AG20443 (cell line): ENCODE measurements around the gene TRIM8.

ENCODE experiments used
- DNase-seq: peaks from one replicate; pipeline ENCODE4 v3.0.0; 2012; ENCODE audit warnings: low spot score, mixed read lengths

TRIM8 gene

DNA sequence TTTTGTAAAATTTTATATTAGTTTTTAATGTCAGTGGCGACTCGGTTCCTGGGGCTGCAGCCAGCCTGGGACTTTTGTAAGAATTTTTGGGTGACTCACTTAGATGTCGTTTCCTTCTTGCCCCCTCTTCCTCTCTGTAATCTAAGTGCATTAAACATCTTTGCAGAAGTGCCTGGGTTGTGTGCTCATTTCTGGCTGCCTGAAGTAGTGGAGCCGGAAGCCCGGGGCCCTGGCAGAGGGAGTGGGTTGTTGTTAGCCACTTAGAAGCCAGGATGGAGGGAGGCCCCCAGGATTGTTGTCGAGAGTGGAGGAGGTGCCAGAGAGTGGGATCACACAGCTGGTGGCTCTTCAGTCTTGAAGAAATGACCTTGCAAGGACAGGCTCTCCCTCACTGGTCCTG, 11.0 kb upstream of the TRIM8 start:
- peak; percentile 41 for DNase-seq

DNA sequence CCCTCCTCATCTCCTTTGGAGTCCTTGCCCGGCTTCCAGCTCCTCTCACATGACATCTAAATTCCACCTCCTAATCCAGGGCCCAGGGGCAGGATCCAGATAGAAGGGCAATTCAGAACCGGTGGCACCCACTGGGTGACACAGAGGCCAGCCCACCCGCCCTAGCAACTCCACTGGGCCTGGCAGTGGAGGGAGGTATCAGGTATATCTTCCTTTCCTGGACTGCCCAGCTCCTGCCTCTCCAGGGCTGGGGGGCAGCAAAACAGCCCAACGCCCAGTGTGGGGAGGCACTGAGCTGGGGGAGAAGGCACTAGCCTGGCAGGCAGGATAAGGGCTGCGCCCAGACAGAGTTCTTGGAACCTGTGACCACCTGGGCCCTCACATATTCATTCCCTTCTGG, 10.4 kb upstream of the TRIM8 start:
- DNase-seq = no peak

DNA sequence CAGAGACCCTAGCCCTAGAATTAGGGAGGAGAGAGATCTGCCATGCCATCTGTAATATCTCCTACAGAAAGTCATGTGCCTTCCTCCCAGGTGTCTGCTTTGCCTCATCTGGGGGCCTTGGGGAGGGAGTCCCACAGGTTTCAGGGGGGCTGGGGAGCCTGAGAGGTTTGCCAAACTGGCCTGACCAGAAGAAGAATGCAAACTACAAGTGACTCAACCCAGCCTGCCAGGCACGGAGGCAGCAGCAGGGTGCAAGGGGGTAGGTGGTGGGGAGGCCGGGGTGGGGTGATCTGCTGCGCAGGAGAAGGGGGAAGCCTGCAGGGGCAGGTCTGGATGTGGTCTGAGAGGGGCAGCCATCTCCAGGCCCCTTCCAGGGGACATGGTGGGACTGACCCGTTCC, 9.6 kb upstream of the TRIM8 start:
- DNase-seq = no peak

DNA sequence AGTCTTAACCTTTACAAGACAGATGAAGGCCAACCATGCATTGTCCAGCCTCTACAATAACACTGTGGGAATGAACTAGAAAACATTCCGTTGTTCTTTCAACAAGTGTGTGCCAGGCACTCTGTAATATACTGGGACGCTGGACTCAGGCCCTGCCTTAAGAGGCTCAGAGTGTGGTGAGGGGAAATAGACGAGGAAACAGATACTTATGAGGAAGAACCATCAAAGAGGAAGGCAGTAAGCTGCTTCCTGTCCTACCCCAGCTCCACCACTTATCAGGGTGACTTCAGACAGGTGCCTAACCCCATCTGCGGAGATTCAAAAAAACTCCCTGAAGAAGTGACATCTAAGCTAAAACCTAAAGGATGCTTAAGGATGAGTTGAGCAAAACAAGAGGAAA, 8.9 kb upstream of the TRIM8 start:
- DNase-seq = no peak

DNA sequence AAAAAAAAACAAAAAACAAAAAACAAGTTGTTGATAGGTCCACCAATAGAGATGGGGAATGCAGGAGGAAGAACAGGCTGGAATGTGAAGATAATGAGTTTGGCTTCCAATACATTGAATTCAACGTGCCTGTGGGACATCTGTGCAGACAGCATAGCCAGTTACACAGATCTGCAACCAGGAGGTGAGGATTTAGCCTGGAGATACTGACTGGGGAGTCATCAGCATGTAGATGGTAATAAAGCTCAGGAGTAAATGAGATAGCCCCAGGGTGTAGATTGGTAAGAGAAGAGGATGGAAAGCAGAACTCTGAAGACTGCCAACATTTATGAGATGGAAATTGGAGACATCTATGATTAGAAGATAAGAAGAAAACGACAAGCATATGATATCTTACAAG, 4.7 kb upstream of the TRIM8 start:
- no peak for DNase-seq

DNA sequence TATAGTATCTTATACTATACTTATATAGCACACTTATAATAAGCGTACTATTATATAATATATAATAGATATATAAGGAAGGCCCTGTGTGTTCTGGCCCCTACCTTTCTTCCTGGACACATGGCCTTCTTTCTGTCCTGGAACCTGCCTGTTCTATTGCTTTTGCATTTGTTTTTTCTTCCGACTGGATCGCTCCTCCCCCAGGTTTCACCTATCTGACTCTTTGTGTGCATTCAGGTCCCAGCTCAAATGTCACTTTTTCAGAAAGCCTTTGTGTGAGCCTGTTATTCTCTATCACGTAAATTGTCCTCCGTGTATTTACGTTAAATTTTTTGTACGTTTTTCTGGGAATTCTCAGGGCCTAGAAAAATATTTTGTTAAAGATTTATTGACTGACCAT, 2.9 kb upstream of the TRIM8 start:
- DNase-seq = no peak

DNA sequence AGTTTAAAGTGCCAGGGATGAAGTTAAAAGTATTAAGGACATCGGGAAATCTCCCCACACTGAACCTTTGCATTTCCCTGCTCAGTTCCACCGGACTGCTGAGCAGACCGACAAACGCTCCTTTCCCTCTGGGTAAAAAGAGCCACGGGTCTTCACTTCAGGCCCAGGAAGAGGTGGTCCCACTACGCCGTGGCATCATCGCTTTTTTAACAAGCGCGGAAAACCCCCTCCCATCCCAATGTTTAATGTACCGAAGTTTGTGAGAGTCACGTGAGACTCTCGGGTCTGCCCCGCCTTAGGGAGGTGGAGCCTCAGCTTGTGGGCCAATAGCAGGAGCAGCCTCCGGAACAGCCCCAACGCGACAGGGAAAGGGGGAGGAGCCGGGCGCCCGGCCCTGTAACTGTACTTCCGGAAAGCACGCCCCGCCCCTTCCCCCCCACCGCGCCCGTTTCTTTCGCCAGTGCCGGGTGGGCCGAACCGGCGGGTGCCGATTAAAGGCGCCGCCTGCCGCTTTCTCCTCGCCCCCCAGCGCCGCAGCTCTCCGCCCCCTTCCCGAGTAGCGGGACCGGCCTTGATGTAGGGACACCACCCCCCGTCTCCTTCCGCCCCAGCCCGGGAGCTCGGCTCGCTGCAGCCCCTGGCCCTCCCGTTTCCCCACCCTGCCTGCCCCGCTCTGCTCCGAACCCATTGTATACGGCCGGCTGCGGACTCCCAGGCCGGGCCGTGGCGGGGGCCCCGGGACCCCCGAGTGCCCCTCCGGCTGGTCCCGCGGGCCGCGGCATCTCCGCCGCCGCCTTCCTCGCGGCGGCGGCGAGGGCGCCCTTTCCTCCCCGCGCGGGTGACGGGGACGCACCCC, 2.2 kb upstream of the TRIM8 start:
- DNase-seq = peak; percentile 95

DNA sequence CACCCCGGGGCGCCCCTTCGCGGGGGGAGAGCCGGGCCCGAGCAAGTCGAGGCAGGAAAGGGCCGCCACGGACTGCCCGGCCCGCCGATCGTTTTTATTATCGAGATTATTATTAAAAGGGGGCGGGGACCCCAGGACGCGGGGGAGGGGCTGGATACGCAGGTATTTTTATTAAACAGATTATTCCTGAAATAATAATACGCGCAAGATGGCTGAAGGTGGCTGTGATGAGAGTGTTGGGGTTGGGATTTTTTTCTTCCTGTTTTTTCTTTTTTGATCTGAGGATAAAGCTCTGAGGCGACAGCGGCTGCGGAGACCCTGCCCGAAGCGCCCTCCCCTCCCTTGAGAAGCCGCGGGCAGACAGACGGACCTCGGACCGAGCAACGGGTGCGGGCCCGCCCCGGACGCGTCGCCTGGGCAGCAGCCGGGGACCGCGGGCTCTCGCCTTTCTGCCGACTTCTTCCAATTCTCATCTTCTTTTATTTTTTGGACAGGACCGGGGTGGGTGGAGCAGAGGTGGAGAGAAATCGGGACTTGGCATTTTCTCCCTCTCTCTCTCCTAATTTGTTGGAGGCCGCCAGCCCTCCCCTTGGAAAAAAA, 1.4 kb upstream of the TRIM8 start:
- peak; percentile 65 for DNase-seq

DNA sequence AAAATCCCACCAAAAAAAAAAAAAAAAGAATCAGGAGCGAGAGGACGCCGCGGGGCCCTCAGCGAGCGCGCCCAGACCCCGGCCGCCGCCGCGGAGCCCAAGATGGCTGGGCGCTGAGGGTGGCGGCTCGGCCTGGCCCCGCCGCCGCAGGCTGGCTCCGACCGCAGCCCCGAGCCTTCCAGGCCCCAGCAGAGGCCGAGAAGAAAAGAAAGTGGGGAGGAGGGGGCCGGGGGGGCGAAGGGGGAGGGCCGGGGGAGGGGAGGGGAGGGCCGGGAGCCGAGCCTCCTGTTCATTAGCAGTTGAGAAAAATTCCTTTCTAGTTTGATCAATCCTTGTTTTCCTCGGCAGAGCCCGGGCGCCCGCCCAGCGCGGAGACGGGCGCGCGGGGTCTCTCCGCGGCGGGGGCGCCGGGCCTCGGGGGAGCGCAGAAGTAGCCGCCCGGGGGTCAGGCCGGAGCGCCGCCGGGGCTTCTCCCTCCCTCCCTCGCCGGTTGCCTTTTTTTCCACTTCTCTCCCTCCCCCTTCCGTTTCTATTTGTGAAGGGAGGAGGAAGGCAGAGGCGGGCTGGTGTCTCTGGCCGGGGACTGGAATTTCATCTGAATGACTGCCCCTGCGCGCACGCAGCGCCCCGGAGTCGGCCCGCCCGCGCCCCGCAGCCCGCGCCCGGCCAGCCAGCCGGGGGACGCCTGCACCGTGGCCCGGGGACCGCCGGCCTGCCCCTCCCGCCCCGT, 778 bp upstream of the TRIM8 start:
- peak; percentile 70 for DNase-seq

DNA sequence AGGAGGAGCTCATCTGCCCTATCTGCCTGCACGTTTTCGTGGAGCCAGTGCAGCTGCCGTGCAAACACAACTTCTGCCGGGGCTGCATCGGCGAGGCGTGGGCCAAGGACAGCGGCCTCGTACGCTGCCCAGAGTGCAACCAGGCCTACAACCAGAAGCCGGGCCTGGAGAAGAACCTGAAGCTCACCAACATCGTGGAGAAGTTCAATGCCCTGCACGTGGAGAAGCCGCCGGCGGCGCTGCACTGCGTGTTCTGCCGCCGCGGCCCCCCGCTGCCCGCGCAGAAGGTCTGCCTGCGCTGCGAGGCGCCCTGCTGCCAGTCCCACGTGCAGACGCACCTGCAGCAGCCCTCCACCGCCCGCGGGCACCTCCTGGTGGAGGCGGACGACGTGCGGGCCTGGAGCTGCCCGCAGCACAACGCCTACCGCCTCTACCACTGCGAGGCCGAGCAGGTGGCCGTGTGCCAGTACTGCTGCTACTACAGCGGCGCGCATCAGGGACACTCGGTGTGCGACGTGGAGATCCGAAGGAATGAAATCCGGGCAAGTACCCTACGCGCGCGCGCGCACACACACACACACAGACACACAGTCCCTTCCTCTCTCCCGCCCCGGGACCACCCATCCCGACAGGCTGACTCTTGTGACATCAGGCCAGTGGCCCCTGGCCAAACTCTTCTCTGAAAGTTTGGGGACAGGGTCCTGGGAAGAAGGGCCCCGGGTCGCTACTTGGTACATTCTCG, 538 bp downstream of the TRIM8 start:
- DNase-seq = no peak

DNA sequence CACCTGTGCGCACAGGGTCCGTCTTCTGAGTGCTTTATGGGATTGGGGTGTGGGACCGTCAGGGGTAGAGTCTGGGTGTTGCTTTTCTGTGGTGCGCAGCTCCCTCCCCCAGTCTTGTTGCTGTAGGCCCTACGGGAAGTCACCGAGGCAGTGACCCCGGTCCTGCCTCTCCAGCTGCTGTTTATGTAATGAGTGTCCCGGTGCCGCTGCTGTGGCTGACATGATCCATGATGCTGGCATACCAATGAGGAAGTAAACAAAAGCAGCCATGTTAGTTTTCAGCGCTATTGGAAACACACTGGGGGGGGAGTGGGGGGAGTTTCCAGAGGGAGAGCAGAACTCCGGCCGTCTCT, 1.1 kb downstream of the TRIM8 start:
- DNase-seq = no peak

DNA sequence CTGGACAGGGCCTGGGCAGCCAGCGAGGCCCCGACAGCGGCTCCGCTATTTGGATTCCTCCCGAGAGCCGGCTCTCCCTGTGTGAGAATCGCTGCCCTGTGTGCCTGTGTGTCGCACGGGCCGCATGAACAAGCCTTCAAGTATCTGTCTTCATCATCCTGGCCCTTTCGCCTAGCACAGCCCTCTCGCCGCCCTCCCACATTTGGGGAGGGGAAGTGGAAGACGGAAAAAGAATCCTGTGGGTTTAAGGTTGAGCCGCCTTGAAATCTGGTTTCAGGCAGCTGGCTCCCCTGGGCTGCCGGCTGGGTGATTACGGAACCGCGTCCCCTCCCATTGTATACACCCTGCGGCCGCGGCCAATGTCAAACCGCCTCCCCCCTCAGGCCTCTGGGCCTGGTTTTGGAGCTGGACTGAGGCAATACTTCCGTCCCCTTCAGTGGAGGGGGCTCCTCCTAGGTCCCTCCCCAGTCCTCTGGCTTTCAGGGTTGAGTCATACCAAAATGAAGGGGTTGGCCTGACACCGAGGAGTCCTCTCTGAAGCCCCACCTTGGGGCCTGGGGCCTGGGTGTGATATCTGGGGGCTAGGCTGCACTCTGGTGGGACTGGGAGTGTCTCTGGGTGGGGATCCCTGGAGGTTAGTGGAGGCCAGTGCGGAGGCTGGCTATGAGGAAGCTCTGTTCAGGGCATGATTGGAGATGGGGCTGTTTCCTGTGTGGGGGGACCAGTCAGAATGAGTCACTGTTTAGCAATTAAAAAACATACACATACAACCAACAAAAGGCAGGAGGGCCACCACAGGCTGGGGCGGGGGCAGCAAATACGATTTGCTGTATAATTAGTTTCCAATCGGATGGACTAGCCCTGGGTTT, 1.7 kb downstream of the TRIM8 start:
- DNase-seq = peak; percentile 88

DNA sequence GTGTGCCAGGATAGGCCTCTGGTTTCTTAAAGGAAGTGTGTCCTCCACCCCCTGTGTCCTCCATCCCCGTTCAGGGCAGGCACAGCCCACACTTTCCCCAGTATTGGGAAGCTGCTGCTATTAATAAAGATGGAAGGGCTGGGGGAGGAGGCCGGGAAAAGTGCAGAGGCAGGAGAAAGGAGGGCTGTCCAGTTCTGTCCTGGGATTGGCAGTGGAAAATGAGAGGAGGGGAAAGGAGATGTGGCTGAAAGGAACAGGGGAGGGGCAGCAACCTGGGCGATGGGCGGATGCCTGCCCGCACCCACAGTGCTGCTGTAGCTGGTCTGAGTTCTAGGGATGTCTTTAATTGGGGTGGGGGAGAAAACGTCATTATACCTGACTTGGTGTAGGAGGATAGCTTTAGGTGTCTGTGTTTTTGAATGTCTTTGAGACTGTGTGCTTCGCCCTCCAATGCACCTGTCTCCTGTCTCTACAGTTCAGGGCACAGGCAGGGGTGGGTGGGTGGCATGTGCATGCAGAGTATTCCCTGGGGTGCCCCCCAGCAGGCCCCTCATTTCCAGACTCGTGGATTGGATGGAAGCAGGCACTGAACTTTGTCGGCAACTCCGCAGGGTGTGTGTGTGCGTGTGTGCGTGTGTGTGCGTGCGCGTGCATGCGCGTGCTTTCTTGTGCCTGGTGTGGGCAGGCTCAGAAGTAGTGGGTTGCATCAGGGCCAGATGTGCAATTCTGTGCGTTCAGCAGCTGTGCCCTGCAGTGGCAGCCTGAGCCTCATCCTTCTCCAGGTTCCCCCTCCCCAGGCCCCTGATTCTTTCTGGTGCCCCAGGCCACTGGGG, 2.5 kb downstream of the TRIM8 start:
- no peak for DNase-seq

DNA sequence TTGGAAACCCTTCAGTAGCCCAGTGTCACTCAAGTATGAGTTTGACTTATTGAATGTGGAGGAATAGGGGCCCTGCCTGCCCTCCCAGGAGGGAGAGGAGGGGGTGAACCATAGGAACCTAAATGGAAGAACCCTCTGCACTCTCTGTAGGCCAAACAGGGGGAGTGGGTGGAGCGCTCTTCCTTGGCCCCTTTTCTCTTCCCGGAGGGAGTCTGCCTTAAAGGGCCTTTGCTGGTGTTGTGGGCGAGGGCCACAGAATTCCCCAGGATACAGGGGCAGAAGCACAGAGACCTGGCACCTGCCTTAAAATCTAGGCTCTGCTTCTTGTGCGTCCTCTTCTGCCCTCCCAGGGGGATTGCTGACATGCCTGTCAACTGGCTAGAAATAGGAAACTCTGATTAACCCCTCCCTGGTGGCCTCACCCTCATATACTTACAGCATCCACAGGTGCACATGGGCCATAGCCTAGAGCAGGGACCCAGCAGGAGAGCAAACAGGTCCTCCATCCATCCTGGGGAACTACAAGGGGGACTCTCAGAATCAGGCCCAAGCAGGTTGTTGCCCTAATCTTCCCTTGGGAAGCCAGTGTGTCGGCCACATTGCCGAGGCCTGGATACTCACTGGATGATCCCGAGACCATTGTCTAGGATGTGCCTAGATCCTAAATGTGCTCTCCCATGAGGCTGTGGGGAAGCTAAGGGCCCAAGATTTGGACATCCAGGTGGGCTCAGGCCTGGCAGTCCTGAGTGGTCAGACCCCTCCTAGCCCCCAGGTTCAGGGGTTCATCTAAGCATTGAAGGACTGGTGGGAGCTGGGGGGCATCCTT, 3.4 kb downstream of the TRIM8 start:
- no peak for DNase-seq

DNA sequence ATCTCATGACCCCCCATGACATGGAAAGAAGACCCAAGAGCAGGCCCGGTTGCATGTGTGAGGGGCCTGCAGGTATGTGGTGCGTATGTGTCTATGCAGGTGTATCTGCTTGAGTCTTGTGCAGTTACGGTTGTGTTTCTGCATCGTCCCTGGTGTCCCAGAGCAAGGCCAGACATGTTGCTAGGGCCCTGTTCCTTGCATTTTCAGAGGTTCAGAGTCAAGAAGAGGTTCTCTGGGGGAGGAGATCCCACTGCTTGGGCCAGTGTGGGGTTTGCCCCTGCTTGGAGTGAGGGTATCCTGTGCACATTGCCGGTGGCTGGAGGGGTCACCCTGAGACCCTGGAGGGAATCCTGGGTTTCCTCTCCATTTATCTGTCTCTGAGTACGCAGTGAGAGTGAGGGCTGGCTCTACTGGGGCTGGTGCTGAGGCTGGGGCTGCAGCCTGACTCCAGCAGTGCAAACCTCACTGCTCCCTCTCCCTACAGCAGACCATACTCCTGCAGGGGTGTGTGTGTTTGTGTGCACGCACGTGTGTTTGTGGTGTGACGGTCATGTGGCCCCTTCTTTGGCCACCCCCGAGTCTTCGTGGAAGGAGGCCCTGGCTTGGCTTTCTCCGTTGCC, 4.1 kb downstream of the TRIM8 start:
- DNase-seq = no peak

DNA sequence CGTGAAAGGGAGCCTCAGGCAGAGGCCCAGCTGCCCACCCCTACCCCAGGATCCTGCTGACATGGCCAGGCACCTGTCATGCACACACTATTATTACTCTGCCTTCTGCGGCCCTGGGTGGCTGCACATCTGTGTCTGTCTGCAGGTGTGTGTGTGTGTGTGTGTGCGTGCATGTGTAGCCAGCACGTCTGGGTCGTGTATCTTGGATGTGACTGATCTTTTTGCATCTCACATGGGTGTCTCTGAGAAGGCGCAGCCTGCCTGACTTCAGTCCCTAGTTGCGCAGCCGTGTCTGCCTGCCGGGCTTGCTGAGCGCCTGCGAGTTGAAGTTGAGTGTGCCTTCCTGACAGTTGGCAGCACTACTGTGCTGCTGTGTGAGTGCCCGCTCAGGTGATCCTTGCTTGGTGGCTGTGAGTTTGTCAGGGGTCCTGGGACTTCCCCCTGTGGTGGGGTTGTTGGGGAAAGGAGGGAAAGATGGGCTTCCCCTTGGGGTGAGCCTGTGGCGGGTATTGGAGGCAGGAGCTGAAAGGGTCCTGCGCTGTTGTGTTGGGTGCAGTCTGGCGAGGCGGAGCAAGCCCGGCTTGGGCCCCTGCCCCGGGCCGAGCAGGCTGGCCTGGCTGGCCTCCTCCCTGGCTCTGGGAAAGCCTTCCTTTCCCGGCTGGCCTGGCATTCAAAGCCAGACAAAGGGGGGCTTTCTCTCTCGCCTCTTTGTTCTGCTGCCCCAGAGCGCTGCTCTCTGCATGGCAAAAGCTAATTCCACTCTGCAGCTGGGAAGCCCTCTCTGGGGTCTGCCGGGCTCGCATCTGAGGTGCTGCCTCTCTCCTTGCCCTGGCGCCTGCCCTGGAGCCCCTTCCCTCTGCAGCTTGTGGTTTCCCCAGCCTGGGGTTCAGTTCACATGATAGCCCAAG, 4.9 kb downstream of the TRIM8 start:
- no peak for DNase-seq

DNA sequence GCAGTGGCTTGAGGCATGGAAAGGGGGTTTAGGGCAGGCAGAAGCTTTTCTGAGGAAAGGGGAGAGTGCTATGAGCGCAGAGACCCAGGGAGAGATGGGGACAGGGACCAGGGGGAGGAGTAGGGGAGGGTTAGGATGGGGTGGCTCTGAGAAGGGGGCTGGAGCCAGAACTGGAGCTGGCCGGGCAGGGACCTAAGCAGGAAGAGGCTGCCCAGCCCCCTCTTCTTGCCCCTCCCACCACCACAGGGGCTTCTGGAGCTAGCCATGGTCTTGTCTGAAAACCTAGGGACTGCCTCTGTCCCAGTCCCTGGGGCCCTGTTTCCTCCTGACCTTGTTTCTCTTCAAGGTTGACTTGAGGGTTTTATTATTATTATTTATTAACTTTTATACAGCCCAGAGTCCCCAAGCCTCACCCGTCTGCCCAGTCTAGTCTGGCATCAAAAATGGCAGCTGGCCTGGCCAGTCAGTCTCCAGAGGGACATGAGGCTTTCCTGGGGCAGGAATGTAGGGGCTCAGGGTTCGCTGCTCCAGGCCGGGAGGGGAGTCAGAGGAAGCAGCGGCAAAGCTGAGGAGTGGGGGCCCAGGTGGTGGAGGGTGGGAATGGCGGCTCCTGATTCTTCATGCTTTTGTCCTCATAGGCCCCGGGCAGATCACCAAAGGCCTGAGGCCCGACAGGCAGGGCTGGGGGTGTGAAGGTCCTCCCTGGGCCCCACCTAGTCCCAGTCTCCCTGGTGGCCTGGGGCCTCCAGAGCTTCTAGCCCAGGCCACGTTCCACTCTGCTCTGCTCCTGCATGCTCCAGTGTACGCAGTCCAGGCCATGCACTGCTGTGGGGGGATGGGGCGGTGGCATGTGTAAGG, 5.7 kb downstream of the TRIM8 start:
- DNase-seq = no peak
